Esophagus mucosa (tissue), 1 donor: ENCODE measurements around the gene ZFR. TPM values are rescaled to one million over a fixed set of nuclear protein-coding genes. Genes with fewer than 3 reads are reported as not detected.
"Not testable (repeated sequence)": the region's sequence is repeated elsewhere in the genome, so short reads cannot be mapped to it uniquely, and the experiment has no call there.

Experiments used
- ATAC-seq: fragments of 200-7000 bp; cut with Tn5 transposase; one replicate; pipeline ENCODE4 v1.9.1; 2020
- total RNA-seq: library from RNA; stranded (reverse); gene quantifications from one replicate; pipeline ENCODE4 v1.2.4, GENCODE V29; 2023
- donor health status: DM: yes; HTN: yes; CAD: no.

The ZFR gene
- total RNA-seq, 1 donor from 2014 or later: 32.9 TPM

DNA sequence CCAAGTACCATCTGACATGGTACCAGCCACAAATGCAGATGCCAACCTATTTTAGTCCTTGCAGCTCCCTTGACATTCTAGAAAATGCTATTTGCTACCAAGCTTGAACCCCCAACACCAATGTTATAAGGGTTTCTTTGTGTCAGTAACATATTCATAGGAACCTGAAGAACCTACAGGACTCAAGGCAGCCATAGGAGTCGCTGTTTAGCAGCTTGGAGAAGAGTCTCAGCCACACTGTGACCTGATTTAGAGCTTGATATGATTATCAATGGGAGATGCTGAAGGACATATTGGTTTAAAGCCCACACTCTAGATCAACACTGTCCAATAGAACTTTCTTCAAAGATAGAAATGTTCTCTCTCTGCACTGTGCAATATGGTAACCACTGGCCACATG, 6.4 kb upstream of the ZFR start:
- ATAC-seq: no peak

DNA sequence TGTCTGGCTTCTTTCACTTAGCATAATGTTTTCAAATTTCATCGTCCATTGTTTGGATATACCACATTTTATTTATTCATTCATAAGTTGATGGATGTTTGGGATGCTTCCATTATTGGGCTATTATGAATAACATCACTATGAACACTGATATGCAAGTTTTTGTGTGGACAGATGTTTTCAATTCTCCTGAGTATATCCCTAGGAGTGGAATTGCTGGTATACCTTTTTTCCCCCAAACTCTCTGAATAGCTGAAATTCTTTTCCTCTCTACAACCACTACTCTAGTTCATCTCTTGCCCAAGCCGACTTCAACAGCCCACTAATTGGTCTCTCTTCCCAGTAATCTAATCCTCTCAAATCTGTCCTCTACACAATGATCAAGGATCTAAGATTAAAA, 4.7 kb upstream of the ZFR start:
- ATAC-seq: no peak

GRCh38 chr5:32446630-32447029, 2.1 kb upstream of the ZFR start:
- ATAC-seq: peak; percentile 72

GRCh38 chr5:32445831-32446614, 1.5 kb upstream of the ZFR start:
- peak; percentile 32 for ATAC-seq

DNA sequence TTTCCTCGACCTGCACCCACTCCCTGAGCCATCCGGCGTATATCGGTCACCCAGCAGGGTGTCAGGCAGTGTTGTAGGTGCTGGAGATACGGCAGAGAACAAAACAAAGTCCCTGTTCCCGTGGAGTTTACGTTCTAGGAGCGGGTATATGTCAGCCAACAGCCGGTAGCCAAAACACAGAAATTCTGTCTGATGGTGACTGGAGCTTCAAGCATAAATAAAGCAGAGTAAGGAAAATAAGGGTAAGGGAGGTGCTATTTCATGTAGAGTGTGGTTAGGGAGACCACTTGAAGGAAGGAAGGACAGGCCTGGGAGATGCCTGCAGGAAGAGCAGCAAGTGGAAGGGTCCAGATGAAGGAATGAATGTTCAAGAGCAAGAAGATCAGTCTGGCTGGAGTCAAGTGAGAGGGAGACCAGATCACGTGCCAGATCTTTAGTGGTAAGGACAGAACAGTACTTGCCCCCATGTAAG, 783 bp upstream of the ZFR start:
- ATAC-seq: no peak

DNA sequence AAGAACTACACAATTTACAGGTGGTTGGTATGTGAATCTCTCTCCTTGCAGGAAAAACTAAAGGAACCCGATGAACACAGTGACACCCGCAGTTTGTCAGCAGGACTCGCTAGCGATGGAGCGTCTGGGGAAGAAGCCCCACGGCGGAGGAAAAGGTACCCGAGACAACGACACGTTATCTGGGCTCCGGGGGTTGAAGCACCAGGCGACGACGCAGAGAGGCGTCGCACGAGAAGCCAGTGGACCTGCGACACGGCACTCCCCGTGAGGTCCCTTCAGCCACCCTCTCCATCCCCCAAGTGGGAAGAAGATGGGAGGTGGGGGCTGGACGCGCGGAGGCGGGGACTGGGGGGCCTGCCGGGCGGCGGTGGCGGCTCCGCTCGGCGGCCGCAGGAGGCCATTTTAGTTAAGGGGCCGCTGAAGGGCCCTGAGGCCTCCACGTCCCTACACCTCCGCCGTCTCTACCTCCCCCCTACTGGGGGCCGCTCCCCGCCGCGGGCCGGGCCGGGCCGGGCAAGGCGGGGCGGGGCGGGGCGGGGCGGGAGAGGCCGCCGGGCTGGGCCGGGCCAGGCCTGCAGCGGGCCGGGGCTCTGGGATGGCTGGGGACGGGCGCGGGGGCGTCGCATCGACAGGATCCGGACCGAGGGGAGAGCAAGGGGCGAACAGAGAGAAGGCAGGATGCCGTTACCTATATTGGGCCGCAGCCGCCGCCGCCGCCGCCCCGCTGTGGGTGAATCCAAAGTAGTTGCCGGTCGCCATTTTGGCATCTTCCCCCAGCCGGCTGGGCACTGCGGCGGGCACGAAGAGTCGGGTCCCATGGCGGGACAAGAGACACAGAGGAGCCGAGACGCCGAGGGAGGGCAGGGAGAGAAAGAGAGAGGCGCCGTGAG, 754 bp downstream of the ZFR start:
- peak; percentile 47 for ATAC-seq

GRCh38 chr5:32443145-32443540, 1.4 kb downstream of the ZFR start:
- no peak for ATAC-seq

DNA sequence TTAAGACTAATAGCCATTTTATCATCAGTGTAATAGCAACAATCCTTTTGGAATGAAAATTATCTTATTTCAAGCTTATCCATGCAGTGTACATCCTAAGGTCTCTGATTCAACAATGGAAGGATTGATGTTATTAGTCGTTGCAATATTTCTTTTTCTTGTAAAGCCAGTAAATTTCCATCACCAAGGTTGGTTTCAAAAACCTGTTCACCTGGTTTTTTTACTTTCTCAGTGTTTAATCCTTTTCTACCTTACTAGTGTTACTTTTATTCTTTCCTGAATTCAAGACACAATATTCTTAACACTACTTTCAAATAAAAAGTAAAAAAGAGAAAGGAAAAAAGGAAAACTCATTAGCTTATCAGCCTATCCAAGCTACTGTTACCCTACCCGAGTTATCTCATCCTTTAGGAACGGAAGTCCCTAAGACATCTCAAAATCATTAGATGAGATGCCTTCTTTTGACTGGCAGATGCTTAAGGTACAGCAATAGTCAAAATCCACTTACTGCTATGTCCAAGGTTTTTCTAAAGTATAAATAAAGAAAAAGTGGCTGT, 5.4 kb downstream of the ZFR start:
- peak; percentile 22 for ATAC-seq

DNA sequence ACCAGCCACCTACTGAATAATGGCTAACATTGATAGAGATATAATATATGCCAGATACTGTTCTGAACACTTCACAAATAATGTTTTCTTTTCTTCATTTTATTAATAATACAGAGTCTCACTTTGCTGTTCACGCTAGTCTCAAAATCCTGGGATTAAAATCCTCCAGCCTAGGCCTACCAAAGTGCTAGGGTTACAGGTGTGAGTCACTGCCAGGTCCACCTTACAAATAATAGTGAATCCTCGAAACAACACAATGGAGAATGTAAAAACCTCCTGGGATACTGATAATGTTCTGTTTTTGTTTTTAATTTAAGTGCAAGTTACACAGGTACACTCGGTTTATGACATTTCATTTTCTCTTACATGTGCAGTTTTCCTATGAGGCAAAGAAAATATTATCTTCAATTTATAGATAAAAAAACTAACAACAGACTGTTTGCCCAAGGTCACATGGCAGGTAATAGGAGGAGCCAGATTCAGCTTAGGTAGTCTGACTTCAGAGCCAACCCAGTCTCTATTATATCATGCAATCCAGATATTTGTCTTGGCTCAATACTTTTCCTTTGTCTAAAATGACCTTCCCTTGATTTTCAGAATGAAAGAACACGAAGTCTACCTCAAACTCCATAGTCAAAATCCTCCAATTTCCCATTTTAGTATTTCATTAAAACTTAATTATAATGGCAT, 7.8 kb downstream of the ZFR start:
- peak; percentile 59 for ATAC-seq

- no peak for ATAC-seq
These were observed 9.2 kb downstream of the ZFR start for GRCh38 chr5:32435383-32435782.

DNA sequence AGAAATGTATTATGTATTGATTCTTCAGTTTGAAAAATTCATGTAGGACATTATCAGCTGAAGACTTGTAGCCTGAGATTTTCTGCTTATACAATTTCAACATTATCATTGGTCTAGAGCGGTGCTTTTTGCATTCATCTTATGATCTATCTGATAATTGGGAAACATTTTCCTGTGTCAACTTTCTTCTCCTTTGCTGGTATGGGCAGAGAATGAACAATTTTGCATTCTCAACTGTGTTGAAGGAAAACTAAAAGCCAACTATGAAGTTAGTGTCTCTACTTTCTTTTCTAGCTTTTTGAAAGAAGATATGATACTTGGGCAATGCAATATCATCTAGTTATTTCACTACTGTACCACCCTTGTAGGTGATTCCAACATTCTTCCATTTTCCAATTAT, 10.3 kb downstream of the ZFR start:
- ATAC-seq: no peak

- ATAC-seq: no peak
These were observed 11.9 kb downstream of the ZFR start for GRCh38 chr5:32432633-32433032.

DNA sequence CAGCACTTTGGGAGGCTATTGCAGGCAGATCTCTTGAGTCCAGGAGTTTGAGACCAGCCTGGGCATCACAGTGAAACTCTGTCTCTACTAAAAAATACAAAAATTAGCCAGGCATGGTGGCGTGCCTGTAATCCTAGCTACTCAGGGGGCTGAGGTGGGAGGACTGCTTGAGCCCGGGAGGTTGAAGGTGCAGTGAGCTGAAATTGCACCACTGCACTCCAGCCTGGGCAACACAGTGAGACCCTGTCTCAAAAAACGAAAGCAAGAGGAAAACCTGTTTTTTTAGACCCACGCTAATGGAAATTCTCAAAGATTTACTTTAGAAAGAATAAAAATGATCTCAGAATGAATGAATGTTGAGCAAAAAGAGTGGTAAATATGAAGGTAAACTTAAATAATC, 13.7 kb downstream of the ZFR start:
- ATAC-seq: not testable (repeated sequence)

DNA sequence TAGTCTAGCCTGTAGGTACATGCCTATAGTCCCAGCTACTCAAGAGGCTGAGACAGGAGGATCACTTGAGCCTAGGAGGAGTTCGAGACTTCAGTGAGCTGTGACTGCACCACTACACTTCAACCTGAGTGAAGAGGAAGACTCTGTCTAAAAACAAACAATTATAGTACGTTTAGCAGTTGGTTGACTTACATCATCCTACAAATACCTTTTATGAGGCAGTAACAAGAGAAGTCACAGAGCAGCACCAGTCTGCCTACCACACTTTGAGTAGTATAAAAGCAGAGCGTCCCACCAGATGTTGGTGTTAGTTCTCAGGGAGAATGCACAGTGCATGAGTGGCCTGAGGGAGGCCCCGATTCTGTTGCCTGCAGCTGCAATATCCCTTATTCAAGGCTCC, 16.1 kb downstream of the ZFR start:
- ATAC-seq: no peak

- no peak for ATAC-seq
These were observed 17.9 kb downstream of the ZFR start for GRCh38 chr5:32426440-32427151.

GRCh38 chr5:32422697-32423096, 21.8 kb downstream of the ZFR start:
- no peak for ATAC-seq

GRCh38 chr5:32421075-32421474, 23.5 kb downstream of the ZFR start:
- ATAC-seq: no peak

DNA sequence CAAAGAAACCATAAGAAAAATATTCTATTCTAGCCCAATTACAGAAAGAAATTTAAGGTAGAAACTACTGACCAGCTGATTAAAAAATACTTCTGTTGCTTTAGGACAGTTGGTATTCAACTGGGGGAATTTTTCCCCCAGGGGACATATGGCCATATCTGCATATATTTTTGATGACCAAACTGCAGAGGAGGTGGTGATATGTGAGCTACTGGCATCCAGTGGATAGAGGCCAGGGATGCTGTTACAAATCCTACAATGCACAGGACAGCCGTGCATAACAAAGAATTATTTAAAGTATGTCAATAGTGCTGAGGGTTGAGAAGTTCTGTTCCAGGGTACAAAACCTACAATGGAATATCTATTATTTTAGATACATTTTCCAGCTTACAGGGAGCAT, 24.0 kb downstream of the ZFR start:
- ATAC-seq: no peak

- no peak for ATAC-seq
These were observed 24.7 kb downstream of the ZFR start for GRCh38 chr5:32419791-32420190.

- no peak for ATAC-seq
These were observed 30.9 kb downstream of the ZFR start for GRCh38 chr5:32413466-32414263.

DNA sequence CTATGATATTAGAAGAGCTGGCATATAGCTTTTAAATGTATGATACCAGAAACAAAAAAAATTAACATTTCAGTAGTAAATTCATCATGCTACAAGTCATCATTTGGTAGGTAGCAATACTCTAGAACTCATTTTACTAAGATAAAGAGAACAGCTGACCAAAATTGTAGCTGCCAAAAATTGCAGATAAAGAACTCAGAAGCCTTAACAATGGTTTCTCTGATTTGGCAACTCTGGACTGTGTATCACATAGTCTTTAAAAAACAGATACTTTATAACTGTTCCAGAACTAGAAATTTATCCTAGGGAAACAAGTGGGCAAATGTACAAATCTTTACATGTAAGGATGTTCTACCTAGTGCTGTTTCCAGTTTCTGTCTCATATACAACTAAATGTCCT, 33.9 kb downstream of the ZFR start:
- no peak for ATAC-seq
